ENCODE measurements around the gene SETD7.

GRCh38 chr4:139550724-139551429, 5.1 kb downstream of the SETD7 start:
- no peak for TF ChIP-seq CTCF (IDR thresholded peaks at IDR 0.05; ENCODE audit: poor library complexity, severe bottlenecking)
- TF ChIP-seq MXI1 (conservative IDR thresholded peaks at IDR 0.05; ENCODE audit: poor library complexity, severe bottlenecking), result no peak
- no peak for TF ChIP-seq TAF1 (IDR thresholded peaks at IDR 0.05; ENCODE audit: low read depth)
- TF ChIP-seq POLR2AphosphoS5 (IDR thresholded peaks at IDR 0.05), result no peak
- TF ChIP-seq EP300 (conservative IDR thresholded peaks at IDR 0.05; ENCODE audit: poor library complexity, severe bottlenecking), result no peak
- TF ChIP-seq RAD21 (conservative IDR thresholded peaks at IDR 0.05), result no peak
- TF ChIP-seq EZH2 (IDR thresholded peaks at IDR 0.05; ENCODE audit: borderline replicate concordance, insufficient read depth, low read length, poor library complexity, severe bottlenecking), result no peak
